HL-60/S4 (cell line): ENCODE data around the gene NSUN5.
"Not testable (repeated sequence)": the region's sequence is repeated elsewhere in the genome, so short reads cannot be mapped to it uniquely, and the experiment has no call there.

Experiments
- in situ Hi-C: fragments of 300-500 bp; cut with MboI; formaldehyde crosslinking; loops from 2 replicates; pipeline ENCODE4 v1.14.3; 2022; ENCODE audit warnings: low sequenced_read_pairs

The NSUN5 gene

GRCh38 chr7:73327449-73327848 is 18.8 kb upstream of the NSUN5 start:
- in situ Hi-C loops: not testable (repeated sequence)

GRCh38 chr7:73325424-73325823 is 16.8 kb upstream of the NSUN5 start:
- in situ Hi-C loops: not testable (repeated sequence)

DNA sequence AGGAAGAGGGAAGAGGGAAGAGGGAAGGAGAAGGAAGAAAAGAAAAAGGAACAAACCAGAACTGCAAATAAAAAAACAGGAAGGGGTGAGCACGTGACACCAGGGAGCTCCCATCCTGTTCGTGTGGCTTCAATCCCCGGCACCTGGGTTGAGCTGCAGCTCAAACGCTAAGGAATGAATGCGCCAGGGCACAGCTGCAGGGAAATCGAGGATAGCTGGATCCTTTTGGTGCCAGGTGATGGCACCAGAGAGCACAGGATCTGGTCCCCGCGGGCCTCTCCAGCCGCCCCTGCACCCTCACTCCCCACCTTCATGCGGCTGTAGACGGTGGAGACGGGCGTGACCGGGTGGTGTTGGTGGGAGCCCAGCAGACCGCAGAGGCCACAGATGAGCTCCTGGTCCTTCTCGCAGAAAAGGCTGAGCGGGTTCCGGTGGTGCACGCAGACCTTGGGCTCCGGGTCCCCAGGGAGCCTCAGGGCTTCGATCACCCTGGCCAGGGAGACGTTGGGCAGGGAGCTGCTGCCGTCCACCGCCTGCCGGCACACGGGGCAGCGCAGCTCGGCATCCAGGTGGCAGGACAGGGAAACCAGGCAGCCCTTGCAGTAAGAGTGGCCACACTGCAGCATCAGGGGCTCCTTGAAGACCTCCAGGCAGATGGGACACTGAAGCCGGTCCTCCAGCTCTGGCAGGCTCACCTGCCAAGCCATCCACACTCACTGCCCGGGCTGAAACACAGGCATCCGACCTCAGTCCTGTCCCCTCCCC is 15.6 kb upstream of the NSUN5 start:
- in situ Hi-C loops: not testable (repeated sequence)

DNA sequence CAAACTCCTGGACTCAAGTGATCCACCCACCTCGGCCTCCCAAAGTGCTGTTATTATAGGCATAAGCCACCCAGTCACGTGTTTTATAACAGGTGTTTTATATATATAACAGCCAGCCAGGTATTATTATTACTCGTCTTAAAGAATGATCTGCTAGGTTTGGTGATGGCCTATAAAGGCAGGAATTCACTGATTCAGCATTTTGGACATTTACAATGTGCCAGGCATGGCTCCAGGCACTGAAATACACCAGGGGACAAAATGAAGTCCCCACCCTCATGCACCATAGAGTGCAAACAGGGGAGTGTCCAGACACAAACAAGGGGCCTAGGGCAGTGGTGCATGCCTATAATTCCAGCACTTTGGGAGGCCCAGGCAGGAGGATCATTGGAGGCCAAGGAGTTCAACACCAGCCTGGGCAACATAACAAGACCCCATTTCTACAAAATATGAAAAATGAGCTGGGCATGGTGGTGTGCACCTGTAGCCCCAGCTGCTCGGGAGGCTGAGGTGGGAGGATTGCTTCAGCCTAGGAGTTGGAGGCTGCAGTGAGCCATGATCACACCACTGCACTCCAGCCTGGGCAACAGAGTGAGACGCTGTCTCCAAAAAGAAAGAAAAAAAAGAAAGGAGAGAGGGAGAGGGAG is 14.9 kb upstream of the NSUN5 start:
- in situ Hi-C loops: not testable (repeated sequence)

DNA sequence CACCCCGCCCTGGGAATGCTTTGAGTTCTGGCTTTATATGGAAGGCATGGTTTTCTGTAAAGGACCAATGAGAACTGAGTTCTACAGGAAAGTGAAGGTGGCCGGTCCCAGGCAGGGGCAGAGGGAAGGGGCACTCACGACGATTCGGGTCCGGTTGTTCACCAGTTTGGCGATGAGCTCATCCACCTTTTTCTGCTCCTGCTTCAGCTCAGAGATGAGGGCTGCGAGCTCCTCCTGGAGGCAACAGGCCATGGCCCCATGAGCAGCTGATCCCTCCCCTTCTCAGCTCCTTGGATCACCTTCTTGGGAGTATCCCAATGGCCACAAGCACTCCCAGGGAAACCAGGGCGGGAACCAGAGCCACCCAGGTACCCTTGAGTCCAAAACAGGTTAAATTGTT is 11.4 kb upstream of the NSUN5 start:
- in situ Hi-C loops: not testable (repeated sequence)

GRCh38 chr7:73319541-73319940 is 10.9 kb upstream of the NSUN5 start:
- in situ Hi-C loops: not testable (repeated sequence)

DNA sequence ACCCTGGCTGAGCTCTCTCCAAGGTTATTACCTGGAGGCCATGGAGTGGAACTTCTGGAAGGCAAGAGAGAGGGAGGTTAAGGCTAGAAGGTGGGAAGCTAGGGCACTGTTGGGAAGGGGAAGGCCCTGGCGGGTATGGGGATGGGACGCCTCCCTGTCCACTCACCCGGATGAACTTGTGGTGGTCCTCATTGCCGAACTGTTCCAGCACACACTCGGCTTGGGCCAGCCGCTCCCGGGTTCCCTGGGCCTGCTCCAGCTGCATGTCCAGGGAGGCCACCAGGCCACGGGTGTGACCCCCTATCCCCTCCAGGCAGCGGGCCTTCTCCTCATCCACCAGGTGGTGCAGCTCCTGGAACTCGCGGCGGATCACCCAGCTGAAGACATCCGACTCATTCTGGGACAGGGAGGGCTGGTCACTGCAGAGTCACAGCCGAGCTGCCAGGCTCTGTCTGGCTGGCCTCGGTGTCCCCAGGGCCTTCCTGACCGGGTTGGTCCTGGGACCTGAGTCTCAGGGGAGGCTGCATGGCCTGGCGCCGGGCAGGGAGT is 10.1 kb upstream of the NSUN5 start:
- in situ Hi-C loops: not testable (repeated sequence)

DNA sequence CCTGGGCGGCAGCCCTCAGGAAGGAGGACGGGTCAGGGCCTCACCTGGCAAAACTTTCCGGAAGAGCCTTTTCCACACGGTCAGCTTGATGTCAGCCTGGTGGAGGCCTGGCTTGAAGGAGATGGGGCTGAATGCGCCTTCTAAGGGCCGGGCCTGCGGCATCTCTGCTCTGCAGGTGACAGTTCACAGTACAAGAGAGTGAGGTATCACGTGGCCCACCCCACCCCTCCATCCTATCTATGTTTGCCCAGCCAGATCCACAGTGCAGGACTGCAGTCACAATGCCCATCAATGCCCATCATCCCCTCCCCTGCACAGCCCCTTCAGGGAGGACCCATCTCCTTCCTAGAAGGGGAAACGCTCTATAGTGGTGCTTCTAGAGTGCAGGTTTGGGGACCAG is 7.9 kb upstream of the NSUN5 start:
- in situ Hi-C loops: no loop called here

DNA sequence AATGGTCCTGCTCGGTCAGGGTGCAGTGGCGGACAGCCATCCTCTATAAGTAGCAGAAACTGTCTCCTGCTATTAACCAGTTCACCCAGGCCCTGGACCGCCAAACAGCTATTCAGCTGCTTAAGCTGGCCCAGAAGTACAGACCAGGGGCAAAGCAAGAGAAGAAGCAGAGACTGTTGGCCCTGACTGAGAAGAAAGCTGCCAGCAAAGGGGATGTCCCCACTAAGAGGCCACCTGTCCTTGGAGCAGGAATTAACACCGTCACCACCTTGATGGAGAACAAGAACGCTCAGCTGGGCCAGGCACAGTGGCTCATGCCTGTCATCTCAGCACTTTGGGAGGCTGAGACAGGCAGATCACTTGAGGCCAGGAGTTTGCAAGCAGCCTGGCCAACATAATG is 5.6 kb upstream of the NSUN5 start:
- in situ Hi-C loops: no loop called here

- in situ Hi-C loops: no loop called here
Observed at GRCh38 chr7:73313521-73313906, 4.9 kb upstream of the NSUN5 start.

DNA sequence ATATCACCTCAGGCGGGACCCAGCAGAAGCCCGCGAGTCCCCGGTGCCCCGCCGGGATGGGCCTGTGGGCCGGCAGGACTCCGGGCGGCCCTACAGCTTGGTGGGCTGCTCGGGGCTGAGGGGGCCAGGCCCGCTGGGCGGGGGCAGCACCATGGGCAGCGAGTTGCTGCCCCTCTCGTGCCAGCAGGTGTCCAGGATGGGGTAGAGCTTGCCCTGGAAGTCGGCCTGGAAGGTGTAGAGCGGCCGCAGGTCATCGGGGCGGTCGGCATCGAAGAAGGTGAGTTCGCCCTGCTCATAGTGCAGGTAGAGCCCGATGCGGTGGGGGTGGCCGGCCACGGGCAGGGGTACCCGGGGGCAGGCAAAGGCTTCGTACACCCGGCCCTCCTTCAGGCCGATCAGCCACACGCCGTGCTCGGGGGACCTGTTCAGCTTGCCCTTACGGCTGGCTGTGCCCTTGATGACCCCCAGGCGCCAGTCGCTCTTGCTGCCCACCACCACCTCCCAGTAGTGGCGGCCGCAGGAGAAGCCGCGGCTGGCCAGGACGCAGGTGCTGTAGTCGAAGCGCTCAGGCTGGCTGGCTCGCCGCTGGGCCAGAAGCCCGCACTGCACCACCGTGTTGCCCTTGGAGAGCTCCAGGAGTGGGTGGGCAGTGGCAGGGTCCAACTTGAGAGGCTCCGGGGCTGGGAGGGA is 4.3 kb upstream of the NSUN5 start:
- in situ Hi-C loops: no loop called here

GRCh38 chr7:73311421-73311820 is 2.8 kb upstream of the NSUN5 start:
- in situ Hi-C loops: not testable (repeated sequence)

DNA sequence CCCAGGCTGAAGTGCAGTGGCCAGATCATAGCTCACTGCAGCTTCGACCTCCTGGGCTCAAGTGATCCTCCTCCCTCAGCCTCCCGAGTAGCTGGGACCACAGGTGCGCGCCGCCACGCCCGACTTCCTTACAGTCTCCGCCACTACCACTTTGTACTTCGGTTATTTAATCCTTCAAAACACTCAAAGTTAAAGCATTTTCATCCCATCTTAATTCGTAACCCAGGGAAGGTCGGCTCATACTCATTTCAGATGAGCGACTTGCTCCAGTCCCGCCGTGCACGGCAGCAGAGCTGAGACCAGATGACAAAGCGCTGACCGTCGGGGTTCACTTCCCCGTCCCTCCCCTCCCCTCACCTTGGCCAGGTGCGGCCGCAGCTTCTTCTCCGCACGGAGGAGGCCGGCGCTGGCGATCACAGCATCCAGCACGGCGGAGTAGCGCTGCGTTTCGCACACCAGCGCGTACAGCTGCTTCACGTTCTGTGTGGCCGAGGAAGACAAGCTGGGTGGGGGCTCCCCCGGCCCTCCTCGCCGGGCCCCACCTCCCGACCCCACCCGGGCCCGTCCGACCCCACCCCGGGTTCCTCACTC is 457 bp downstream of the NSUN5 start:
- in situ Hi-C loops: no loop called here

- in situ Hi-C loops: no loop called here
Observed at GRCh38 chr7:73307436-73307835, 1.2 kb downstream of the NSUN5 start.

DNA sequence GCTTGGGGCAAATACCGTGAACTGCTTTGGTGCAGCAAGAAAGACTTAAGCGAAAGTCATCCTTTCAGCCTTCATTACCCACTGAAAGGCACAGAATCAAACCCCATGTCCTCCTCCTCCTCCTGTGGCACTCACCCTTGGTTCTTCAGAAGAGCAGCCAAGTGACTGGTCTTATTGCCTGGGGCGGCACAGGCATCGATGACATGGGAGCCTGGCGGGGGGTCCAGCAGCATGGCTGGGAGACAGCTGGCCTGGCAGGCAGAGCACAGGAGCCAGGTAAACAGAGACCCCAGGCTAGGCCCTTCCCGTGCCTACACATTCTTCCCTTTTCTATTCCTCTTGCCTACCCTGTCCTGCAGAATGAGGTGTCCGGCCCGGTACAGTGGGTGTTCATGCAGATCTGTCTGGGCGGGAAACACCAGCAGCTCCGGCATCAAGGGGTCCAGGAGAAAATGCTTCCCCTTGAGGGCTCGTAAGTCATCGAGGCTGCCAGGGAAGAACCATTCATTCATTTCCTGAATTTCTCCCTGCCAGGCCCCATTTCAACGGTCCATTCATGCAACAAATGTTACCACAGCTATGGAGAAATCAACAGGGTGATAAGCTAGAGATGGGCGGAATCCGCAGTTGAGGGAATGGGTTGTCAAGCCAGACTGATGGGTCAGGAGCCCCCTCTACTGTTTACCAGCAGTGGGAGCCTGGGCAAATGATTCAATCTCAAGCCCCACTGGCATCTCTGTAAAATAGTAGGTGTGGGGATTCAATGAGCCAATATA is 3.8 kb downstream of the NSUN5 start:
- in situ Hi-C loops: not testable (repeated sequence)

DNA sequence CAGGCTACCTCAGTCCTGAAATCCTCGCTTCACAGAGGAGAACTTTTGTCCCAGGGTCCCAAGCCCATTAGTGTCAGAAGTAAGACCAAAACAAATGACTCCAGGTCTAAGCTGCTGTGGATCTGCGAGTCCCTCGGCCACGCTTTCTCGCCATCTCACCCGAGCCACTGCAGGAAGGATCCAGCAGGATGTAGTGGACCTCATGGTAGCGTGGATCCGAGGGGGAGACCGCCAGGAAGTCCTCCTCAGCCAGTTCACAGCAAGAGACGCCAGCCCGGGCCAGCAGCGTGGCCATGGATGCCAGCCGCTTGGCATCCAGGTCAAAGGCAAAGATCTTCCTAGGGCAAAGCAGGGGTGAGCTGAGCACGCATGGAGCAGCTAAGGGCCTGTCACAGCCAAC is 4.6 kb downstream of the NSUN5 start:
- in situ Hi-C loops: no loop called here

DNA sequence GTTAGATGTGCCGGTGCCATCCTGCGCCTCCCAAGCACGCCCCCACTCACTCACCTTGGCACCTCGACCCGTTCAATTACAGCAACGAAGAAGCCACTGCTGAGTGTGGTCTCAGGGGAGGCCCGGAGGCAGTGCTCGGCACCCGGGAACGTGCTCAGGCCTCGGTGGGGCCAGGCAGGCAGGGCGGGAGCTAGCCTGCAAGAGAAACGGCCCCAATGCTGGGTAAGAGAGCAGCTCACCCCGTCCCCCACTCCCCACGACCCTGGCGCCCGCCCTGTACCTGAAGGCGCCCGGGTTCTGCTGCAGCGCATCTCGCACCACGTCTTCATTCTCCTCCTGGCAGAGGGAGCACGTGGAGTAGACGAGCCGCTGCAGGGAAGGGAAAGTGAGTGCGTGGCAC is 5.1 kb downstream of the NSUN5 start:
- in situ Hi-C loops: no loop called here

DNA sequence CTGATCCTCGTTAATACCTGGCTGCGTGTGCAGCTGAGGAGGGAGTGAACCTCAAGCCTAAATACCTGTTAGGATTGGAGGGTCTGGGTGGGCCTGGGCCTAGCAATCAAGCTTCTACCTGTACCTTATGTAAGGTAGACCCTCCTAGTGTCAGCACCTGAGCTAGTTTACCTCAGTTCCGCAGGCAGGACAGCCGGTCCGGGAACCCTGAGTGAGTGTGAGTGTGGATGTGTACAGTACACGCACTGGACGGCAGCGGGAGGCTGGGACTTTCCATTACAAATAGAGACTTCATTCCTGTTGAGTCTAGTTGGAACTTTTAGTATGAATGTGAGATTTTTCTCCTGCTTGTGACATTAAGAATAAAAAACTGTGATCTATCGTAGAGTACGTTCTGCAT is 5.8 kb downstream of the NSUN5 start:
- in situ Hi-C loops: not testable (repeated sequence)

DNA sequence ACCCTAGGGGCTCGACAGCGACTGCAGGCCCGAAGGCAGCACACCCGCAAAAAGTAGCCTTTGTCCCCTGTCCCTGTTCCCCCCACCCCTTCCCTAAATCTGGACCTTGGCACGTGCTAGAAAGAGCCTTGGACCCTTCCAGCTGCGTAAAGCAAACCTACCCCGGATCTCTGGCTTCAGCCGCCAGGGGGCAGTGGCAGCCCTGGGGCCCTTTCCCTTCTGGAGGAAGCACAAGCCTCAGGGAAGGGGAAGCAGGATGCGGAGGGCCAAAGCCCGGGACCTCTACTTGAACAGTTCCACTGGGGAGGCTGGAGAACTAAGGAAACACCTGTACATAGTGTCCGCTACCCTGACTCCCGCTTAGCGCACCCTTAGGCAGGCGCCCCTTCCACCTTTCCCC is 7.5 kb downstream of the NSUN5 start:
- in situ Hi-C loops: not testable (repeated sequence)

DNA sequence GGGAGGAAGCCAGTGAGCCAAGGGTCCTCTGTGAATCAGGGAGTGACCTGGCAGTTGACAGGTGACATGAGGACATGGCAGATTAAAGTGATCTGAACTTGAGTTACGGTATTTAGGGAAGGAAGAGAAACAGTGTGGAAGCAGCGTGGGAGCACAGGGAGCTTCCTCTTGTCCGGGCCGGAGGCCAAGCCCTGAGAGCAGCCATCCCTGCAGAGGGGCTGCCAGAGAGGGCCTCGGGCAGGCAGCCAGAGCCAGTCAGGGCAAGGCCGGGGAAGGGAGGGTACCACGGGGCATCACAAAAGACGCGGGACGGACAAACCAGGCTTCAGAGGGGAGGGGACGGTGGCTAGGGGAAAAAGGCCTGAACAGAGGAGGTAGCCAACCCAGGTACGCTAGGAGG is 8.8 kb downstream of the NSUN5 start:
- in situ Hi-C loops: not testable (repeated sequence)

DNA sequence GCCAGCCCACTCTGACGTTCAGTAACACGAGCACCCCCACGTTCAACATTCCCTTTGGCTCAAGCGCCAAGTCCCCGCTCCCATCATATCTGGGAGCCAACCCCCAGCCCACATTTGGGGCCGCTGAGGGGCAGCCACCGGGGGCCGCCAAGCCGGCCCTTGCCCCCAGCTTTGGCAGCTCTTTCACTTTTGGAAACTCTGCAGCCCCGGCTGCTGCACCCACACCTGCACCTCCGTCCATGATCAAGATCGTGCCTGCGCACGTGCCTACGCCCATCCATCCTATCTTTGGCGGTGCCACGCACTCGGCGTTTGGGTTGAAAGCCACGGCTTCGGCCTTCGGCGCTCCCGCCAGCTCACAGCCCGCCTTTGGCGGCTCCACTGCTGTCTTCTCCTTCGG is 10.9 kb downstream of the NSUN5 start:
- in situ Hi-C loops: not testable (repeated sequence)
